NCI-H526 (cell line): ENCODE data around the gene IGF2BP1.
"Not testable (repeated sequence)": the region's sequence is repeated elsewhere in the genome, so short reads cannot be mapped to it uniquely, and the experiment has no call there.

Experiments
- DNase-seq, 2 experiments: peaks; one replicate each; lab custom pipeline; 2025; lab: John Stamatoyannopoulos, UW

IGF2BP1 gene

GRCh38 chr17:49054342-49055092 is 57.3 kb downstream of the IGF2BP1 start:
- DNase-seq: no peak

- DNase-seq: no peak
These were observed 58.2 kb downstream of the IGF2BP1 start for GRCh38 chr17:49055181-49055927.

DNA sequence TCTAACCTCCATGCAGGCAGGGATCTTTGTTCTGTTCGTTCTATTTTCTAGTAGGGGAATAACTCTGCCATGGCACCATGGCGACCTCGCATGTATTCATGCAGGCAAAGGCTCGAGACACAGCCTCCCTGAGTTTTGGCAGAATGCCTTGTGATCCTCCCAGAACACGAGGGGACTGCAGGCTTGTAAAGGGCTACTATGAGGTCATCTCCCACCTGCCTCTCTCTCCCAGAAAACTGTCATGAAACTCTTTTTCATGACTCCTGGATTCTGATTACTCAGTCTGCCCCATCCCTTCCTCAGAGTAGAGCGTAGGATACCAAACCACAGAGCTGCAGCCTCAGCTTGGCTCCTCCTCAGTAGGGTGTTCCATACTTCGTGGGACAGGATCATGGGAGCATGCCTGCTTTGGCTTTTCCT is 64.3 kb downstream of the IGF2BP1 start:
- DNase-seq: no peak

GRCh38 chr17:49063652-49064051 is 66.5 kb downstream of the IGF2BP1 start:
- DNase-seq: no peak

DNA sequence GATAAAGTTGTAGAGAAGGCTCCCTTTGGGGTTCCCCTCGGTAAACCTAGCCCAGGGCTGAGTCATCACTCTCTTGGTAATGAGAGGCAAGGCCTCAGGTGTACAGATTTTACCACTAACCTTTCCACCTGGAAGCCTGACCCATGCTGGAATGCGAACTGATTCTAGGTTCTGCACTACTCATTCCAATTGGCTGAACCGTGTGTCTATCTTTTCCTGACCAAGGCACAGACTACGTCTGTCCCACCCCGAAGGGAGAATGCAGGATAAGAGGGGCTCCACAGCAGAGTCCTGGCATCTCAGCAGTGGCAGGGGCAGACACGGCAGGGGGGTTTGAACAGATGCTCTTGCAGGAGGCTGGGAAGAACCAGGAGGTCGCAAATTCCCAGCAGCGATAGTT is 70.0 kb downstream of the IGF2BP1 start:
- DNase-seq: no peak

DNA sequence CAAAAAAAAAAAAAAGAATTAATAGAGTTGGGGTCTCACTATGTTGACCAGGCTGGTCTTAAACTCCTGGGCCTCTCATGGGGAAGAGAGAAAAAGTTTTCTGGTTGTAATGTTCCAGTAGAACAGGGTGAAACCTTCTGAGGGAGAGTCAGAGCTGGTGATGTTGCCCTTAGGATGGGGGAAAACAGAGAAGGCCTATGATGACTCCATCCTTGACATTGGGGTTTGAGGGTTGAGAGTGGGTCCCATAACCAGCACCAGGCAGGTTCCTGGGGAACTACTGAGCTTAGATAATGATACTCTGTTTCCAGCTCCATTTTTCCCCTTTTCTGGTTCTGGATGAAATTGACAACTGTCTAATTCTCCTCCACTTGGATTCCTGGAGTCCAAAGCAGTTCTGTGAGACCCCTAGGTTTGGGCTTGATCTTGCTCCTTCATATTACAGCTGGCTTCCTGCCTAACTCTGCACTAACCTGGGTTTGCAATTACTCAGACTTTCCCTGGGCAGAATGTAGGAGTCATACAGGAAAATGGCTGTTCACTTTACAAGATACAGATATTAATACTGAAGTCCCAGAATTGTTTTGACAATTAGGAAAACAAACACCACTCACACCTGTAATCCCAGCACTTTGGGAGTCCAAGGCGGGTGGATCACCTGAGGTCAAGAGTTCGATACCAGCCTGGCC is 72.5 kb downstream of the IGF2BP1 start:
- no peak for DNase-seq

DNA sequence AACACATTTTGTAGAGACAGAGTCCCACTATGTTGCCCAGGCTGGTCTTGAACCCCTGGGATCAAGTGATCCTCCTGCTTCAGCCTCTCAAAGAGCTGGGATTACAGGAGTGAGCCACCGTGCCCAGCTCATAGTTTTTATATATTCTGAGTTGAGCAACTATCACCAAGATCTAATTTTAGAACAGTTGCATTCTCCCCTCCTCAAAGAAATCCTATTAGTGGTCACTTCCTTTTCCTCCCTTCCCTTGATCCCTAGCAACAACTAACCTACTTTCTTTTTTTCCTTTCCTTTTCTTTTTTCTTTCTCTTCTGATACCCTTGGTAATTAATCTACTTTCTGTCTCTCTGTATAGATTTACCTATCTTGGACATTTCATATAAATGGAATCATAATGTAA is 73.9 kb downstream of the IGF2BP1 start:
- DNase-seq: no peak

DNA sequence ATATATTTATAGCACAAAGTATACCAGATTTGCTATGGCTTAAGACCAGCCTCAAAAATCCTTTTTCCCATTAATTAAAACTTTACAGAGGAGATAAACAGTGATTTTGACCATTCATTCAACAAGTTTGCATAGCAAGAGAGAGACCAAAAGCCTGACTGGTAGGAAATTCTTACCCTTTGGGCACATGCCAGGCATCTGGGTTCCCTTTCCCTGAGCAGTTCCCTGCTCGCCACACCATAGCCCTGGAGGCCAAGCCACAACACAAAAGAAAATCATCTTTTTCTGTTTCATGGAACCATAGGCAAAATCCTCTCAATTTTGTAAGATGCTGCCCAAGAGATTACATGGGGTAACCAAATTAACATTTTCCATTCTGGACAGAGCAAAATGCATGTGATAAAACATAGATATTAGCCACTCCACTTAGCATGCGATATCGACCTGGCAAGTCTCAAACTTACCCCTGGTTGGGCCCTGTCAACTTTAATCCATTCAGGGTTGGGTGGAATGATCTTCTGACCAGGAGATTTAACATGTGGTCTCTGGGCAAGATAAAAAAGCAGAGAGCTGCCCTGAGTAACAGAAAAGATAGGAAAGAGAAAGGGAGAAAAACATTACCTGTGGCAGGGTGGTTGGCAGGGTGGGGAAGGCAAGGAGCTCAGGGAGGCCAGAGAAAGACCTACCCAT is 77.8 kb downstream of the IGF2BP1 start:
- no peak for DNase-seq

DNA sequence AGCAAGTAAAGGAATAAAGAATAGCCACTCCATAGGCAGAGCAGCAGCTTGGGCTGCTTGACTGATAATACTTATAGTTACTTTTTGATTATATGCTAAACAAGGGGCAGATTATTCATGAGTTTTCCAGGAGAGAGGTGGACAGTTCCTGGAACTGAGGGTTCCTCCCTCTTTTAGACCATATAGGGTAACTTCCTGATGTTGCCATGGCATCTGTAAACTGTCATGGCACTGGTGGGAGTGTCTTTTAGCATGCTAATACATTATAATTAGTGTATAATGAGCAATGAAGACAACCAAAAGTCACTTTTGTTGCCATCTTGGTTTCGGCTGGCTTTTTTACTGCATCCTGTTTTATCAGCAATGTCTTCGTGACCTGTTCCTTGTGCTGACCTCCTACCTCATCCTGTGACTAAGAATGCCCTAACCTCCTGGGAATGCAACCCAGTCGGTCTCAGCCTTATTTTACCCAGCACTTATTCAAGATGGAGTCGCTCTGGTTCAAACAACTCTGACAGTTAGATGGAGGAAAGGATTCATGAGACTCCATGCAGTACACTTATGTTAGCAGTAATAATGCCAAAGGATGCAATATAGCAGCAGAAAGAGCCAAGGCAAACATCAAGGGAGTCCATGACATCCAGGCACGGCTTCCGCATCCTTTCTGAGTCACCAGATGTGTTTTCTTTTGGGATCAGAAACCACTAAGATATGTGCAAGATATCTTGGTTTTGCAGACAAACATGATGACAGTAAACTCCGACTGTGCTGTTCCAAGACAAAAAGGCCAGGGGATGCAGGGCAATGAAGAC is 79.6 kb downstream of the IGF2BP1 start:
- DNase-seq: no peak

GRCh38 chr17:49078248-49078647 is 81.1 kb downstream of the IGF2BP1 start:
- DNase-seq: no peak

GRCh38 chr17:49079840-49080663 is 82.9 kb downstream of the IGF2BP1 start:
- DNase-seq: no peak

DNA sequence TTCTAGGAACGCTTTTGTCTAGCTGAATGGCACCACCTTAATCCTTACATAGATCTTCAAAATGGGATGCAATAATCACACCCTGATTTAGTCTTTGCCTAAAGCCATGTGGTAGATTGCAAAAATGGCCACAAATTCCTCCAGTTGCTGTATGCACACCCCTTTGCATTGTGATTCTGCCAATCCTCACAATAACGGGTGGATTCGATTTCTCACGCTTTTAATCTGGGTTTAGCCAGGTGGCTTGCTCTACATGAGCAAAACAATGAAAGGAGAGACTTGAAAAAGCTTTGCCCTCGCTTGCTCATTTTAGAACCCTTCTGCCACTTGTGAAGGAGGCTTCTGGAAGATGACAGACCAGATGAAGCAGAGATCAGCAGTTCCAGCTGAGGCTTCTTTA is 85.0 kb downstream of the IGF2BP1 start:
- no peak for DNase-seq

DNA sequence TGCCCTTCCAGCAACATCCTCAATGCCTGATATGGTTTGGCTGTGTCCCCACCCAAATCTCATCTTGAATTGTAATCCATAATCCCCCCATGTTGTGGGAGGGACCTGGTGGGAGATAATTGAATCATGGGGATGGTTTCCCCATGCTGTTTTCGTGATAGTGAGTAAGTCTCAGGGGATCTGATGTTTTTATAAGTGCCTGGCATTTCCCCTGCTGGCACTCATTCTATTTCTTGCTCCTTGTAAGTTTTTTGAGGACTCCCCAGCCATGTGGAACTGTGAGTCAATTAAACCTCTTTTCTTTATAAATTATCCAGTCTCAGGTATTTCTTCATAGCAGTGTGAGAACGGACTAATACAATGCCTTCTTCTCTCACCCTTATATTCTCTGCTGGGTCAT is 87.9 kb downstream of the IGF2BP1 start:
- DNase-seq: not testable (repeated sequence)

DNA sequence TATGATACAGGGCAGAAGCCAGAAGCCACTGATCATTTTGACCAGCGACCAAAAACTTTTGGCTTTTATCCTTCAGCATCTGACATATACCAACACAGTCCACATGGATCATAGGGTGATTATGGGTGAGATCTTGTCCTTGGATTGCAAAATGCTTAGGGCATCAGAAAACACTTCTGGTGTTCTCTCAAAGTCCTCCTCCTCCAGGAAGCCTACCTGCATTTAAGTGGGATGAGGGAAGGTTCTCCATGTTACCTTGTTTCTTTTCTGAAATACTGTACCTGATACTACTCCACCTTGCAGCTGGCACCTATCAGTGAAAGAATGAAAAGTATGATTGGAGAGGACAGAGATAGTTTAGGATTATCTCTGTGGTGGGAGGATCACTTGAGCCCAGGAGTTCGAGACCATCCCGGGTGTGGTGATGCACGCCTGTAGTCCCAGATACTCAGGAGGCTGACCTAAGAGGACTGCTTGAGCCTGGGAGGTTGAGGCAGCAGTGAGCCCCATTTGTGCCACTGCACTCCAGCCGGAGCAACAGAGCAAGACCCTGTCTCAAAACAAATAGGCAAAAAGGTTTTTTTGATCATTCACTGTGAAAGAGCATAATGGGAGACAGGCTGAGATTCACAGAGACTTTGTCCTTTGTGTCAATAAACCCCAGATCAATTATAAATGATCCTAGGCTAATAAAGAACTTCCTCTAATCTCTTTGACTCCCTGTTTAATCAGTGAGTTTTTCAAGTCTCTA is 88.6 kb downstream of the IGF2BP1 start:
- no peak for DNase-seq

- no peak for DNase-seq
These were observed 89.1 kb downstream of the IGF2BP1 start for GRCh38 chr17:49086316-49086605.

DNA sequence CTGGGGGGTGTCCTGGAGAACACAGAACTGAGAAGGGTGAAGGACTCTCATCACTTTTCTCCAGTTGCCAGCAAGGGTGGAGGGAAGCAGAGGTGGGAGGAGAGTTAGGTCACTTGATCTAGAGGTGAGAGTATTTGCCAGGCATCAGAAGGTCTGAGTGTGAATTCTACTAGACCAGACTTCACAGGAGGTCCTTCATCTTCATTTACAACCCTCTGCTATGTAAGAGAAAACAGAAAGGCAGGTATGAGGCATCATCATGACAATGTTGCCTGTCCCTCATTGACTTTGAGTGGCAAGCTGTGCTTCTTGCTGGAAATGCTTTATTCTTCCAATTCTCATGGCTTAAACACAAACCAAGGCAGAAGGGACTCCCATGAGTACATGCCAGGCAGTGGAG is 89.5 kb downstream of the IGF2BP1 start:
- no peak for DNase-seq

DNA sequence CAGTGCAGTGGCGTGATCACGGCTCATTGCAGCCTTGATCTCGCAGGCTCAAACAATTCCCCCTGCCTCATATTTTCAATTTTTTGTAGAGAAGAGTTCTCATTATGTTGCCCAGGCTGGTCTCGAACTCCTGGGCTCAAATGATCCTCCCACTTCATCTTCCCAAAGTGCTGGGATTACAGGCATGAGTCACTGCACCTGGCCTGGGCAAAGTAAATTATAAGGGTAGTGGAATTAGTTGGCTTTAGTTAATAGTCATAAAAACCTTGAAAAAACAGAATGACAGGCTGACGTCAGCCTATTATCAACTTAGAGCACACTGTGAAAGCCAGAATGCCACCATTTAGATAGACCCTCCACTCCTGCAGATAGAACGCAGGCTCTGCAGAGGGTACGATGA is 91.9 kb downstream of the IGF2BP1 start:
- DNase-seq: no peak

DNA sequence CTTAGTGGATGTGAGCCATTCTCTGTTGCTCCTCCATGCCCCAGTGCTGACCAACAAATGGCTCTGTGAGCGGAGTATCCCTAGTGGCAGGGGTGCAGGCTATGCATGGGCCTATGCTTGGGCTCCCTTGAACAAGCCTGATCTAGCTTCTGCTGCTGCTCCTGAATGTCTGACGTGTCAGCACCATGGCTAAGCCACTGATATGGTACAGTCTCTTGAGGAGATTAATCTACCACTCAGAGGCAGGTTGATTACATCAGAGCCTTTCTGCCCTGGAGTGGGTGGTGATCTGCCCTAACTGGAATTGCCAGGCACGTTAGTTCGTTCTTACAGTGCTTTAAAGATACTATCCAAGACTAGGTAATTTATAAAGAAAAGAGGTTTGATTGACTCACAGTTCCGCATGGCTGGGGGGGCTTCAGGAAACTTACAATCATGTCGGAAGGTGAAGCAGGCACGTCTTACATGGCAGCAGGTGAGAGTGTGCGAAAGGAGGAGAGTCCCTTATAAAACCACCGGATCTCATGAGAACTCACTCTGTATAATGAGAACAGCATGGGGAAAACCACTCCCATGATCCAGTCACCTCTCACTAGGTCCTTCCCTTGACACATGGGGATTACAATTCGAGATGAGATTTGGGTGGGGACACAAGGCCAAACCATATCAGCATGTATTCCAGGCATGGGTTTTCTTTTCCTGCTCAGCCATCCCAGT is 93.9 kb downstream of the IGF2BP1 start:
- DNase-seq: no peak

DNA sequence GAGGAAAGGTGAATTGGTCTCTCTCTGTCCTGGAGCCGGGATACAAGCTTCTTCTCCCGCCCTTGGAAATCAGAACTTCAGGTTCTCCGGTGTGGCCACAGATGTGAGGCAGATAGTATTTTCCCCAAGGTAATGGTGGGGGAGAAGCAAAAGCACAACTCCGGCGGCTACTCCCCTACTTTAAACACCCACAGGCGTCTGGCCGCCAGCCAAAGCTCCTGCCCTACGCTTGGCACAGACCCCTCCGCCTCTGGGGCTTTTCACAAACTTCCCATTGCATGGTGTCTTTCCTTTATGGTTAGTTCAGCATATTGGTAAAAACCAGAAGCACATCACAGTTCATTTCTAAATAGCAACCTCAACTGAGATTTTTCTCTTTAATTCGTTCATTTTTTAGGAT is 95.9 kb downstream of the IGF2BP1 start:
- no peak for DNase-seq
